ENCODE data around the gene GZMB. TPM values are rescaled to one million over a fixed set of nuclear protein-coding genes. Genes with fewer than 3 reads are reported as not detected.

Gene GZMB
- total and polyA plus RNA-seq, 2 donors (not counting 3 experiments of a cell fraction or from before 2014, with no cell fraction given) = not detected

- Histone ChIP-seq H3K79me2 (ENCODE audit: control insufficient read depth, insufficient read depth, low read length) (no peaks in the 10 kb centered on the region), H3K4me2 (ENCODE audit: insufficient read depth, low read length) (no peak overlapping the region), H3K36me3 (ENCODE audit: control insufficient read depth in 2 of 2, extremely low read depth in 1 of 2, insufficient read depth in 2 of 2, low read length in 2 of 2) (no peaks in the 10 kb centered on the region), H3K9me3 (replicated peaks; ENCODE audit: control insufficient read depth, insufficient read depth, low read length) (no peaks in the 10 kb centered on the region), H3K27ac (ENCODE audit: insufficient read depth, low read depth, low read length) (no peak overlapping the region), H4K20me1 (replicated peaks; ENCODE audit: control insufficient read depth, extremely low read depth, insufficient read depth, low read length) (no peaks in the 10 kb centered on the region), H3K9ac (replicated peaks; ENCODE audit: extremely low read depth, insufficient read depth, low read length) (no peak overlapping the region), H3K9me1 (replicated peaks; ENCODE audit: control insufficient read depth, extremely low read depth, insufficient read depth, low read length) (no peaks in the 10 kb centered on the region), H2AFZ (ENCODE audit: low read depth, low read length) (no peak overlapping the region), H3K4me1 (ENCODE audit: control insufficient read depth, extremely low read depth, insufficient read depth, low read length) (no peaks in the 10 kb centered on the region), H3K27me3 (ENCODE audit: control insufficient read depth in 2 of 2, insufficient read depth in 2 of 2, low read length in 2 of 2) (no peaks in the 10 kb centered on the region), H3K4me3 (replicated peaks in 1 of 3; ENCODE audit: insufficient read depth in 1 of 3, low read depth in 1 of 3, low read length in 3 of 3) (no peak overlapping the region)
- ChIA-PET POLR2A (no interaction called here), CTCF (no interaction called here)
- no peak for DNase-seq (ENCODE audit: low read depth, low spot score)
- dilution Hi-C loops (cut with MboI; ENCODE audit: extremely low pct_ligation_motif_present, low sequenced_read_pairs) = no loop called here
- no TSS peak for BruUV-seq (replicated peaks)
- intact Hi-C loops (cut with micrococcal nuclease) = no loop called here
- no peak for FAIRE-seq
- TF ChIP-seq GATA2 (IDR thresholded peaks at IDR 0.05; ENCODE audit: insufficient read depth, insufficient read length, low read depth, low read length) (no peak), MYC (IDR thresholded peaks at IDR 0.05; ENCODE audit: low read depth, low read length) (no peak), CTCF (IDR thresholded peaks at IDR 0.05; ENCODE audit: extremely low read depth in 1 of 2, insufficient read depth in 1 of 2, low read depth in 1 of 2, low read length in 2 of 2) (no peak), FOS (IDR thresholded peaks at IDR 0.05; ENCODE audit: borderline replicate concordance, insufficient read depth, low read length) (no peak), EZH2 (IDR thresholded peaks at IDR 0.05; ENCODE audit: borderline replicate concordance, low read depth, low read length, severe bottlenecking) (no peak), POLR2A (IDR thresholded peaks at IDR 0.05; ENCODE audit: low read depth, low read length) (no peak), MAX (IDR thresholded peaks at IDR 0.05; ENCODE audit: insufficient read depth, insufficient read length) (no peak), JUN (IDR thresholded peaks at IDR 0.05; ENCODE audit: borderline replicate concordance, insufficient read depth, insufficient read length, low read depth) (no peak), POLR2AphosphoS5 (IDR thresholded peaks at IDR 0.05; ENCODE audit: insufficient read depth, low read depth, low read length) (no peak)
These were observed 5.3 kb upstream of the GZMB start for GRCh38 chr14:24639270-24639669.
